Right lung (tissue), 5 donors: ENCODE results near the gene MROH2A. TPM values are rescaled to one million over a fixed set of nuclear protein-coding genes. Genes with fewer than 3 reads are reported as not detected.
A peak's percentile ranks its signal among the peaks of the same experiment; 100 is the strongest.

ENCODE experiments used
- DNase-seq, 2 donors: peaks; one replicate each; pipeline ENCODE4 v3.0.0-alpha.2; 2013
- polyA plus RNA-seq, 5 donors: library from polyadenylated mRNA; unstranded; fragments of 120-200 nt; gene quantifications; one replicate each; pipeline versions ENCODE4 v1.2.1 to v1.2.3, GENCODE V29; 2013; ENCODE audit warnings: inconsistent platforms in 1 of 5, low replicate concordance in 1 of 5; ENCODE audit not compliant: insufficient read length in 5 of 5, insufficient read depth in 1 of 5

The MROH2A gene
- polyA plus RNA-seq, 5 donors = 0.27 to 1.3 (median 0.55) TPM

GRCh38 chr2:233818639-233819621 is 40.8 kb downstream of the MROH2A start:
- no peak for DNase-seq

- DNase-seq = no peak
Observed at GRCh38 chr2:233819884-233820773, 42.0 kb downstream of the MROH2A start.

GRCh38 chr2:233820774-233821105 is 42.6 kb downstream of the MROH2A start:
- no peak for DNase-seq

- no peak for DNase-seq
Observed at GRCh38 chr2:233821196-233821595, 43.1 kb downstream of the MROH2A start.

GRCh38 chr2:233821709-233822100 is 43.6 kb downstream of the MROH2A start:
- DNase-seq = no peak

GRCh38 chr2:233822101-233822771 is 44.1 kb downstream of the MROH2A start:
- DNase-seq = no peak

GRCh38 chr2:233822781-233823730 is 44.9 kb downstream of the MROH2A start:
- no peak for DNase-seq

- DNase-seq = no peak
Observed at GRCh38 chr2:233823731-233824121, 45.6 kb downstream of the MROH2A start.

GRCh38 chr2:233824373-233824772 is 46.2 kb downstream of the MROH2A start:
- no peak for DNase-seq

- DNase-seq = no peak
Observed at GRCh38 chr2:233828546-233829192, 50.5 kb downstream of the MROH2A start.

- DNase-seq = no peak
Observed at GRCh38 chr2:233829193-233830110, 51.3 kb downstream of the MROH2A start.

GRCh38 chr2:233830111-233830802 is 52.1 kb downstream of the MROH2A start:
- no peak for DNase-seq

GRCh38 chr2:233831011-233831721 is 53.0 kb downstream of the MROH2A start:
- DNase-seq = no peak

GRCh38 chr2:233831861-233832260 is 53.7 kb downstream of the MROH2A start:
- DNase-seq = no peak

- no peak for DNase-seq
Observed at GRCh38 chr2:233832414-233832813, 54.3 kb downstream of the MROH2A start.

GRCh38 chr2:233832869-233833311 is 54.8 kb downstream of the MROH2A start:
- DNase-seq = peak in 1 of 2 donors; percentile 8

GRCh38 chr2:233833345-233833744 is 55.2 kb downstream of the MROH2A start:
- peak; percentile 7 to 13 for DNase-seq
